HepG2 (cell line): ENCODE measurements around the gene BCKDHB.

ENCODE experiments used
- CHD2 ChIP-seq: IDR thresholded peaks from 2 replicates; pipeline ENCODE4 v1.6.1; 2011; ENCODE audit warnings: low read depth, low read length, improper control_type of control experiment
- TAF1 ChIP-seq: sonication (generic); formaldehyde crosslinking; IDR thresholded peaks from 2 replicates; pipeline ENCODE4 v1.4.0; 2020; ENCODE audit warnings: missing genetic modification reagents
- ZFYVE20 ChIP-seq: sonication (generic); formaldehyde crosslinking; IDR thresholded peaks from 2 replicates; pipeline ENCODE4 v1.8.0; 2023; ENCODE audit warnings: low read depth, mild to moderate bottlenecking, moderate library complexity, missing genetic modification reagents, borderline replicate concordance
- ZNF138 ChIP-seq: sonication (generic); formaldehyde crosslinking; IDR thresholded peaks from 2 replicates; pipeline ENCODE4 v1.5.0; 2020; ENCODE audit warnings: mild to moderate bottlenecking, low read depth, missing genetic modification reagents
- ZNF317 ChIP-seq: sonication (generic); formaldehyde crosslinking; IDR thresholded peaks from 2 replicates; pipeline ENCODE4 v1.5.0; 2020; ENCODE audit warnings: mild to moderate bottlenecking, missing genetic modification reagents
- TF ChIP-seq, protein P1 (sequence below): sonication (generic); formaldehyde crosslinking; IDR thresholded peaks from 2 replicates; pipeline ENCODE4 v1.5.0; 2020; ENCODE audit warnings: mild to moderate bottlenecking, missing genetic modification reagents, moderate library complexity

DNA sequence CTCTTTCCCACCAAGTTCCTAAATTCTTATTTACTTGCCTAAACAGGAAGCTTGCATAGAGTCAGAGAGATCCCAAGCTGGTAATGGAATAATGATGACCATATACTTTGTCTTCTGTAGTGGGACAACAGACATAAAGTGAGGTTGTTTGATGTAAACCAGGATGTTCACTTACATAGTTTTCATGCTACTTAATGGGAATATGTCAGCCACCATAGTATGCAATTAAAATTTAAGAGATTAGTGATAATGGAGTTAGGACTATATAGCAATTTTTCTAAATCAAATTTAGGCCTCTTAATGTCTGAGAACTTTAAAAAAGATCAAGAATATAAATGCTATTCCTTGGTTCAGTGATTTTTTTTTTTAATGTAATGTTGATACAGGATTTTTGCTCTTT lies 180.6 kb downstream of the BCKDHB start:
- no peak for TF ChIP-seq ZFYVE20 (CRISPR knock-in tag)
- no peak for TF ChIP-seq ZNF317
- TF ChIP-seq, protein P1, sequence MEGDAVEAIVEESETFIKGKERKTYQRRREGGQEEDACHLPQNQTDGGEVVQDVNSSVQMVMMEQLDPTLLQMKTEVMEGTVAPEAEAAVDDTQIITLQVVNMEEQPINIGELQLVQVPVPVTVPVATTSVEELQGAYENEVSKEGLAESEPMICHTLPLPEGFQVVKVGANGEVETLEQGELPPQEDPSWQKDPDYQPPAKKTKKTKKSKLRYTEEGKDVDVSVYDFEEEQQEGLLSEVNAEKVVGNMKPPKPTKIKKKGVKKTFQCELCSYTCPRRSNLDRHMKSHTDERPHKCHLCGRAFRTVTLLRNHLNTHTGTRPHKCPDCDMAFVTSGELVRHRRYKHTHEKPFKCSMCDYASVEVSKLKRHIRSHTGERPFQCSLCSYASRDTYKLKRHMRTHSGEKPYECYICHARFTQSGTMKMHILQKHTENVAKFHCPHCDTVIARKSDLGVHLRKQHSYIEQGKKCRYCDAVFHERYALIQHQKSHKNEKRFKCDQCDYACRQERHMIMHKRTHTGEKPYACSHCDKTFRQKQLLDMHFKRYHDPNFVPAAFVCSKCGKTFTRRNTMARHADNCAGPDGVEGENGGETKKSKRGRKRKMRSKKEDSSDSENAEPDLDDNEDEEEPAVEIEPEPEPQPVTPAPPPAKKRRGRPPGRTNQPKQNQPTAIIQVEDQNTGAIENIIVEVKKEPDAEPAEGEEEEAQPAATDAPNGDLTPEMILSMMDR: no peak
- TF ChIP-seq ZNF138 (CRISPR knock-in tag): no peak
- no peak for TF ChIP-seq CHD2
- TF ChIP-seq TAF1 (CRISPR knock-in tag): no peak
